GM10266 (cell line): ENCODE data around the gene FHL5.

Experiments used
- DNase-seq: peaks from one replicate; pipeline ENCODE4 v3.0.0; 2012; ENCODE audit errors: extremely low spot score
- CTCF ChIP-seq: IDR thresholded peaks from 2 replicates; pipeline ENCODE4 v1.5.1; 2012; ENCODE audit warnings: mild to moderate bottlenecking, low read depth; ENCODE audit not compliant: control insufficient read depth, insufficient read depth; ENCODE audit errors: missing control alignments

FHL5 gene

GRCh38 chr6:96657344-96657743, 94.4 kb downstream of the FHL5 start:
- TF ChIP-seq CTCF, result no peak
- DNase-seq, result no peak

GRCh38 chr6:96659084-96659845, 96.3 kb downstream of the FHL5 start:
- DNase-seq, result no peak
- no peak for TF ChIP-seq CTCF
